Neuronal stem cell (in vitro differentiated cells): Measurements from ENCODE around the gene SMNDC1.

ENCODE experiments used
- DNase-seq: peaks from one replicate; pipeline ENCODE4 v3.0.0-alpha.2; 2013; ENCODE audit warnings: low spot score
- H2AFZ ChIP-seq: one replicate; pipeline ENCODE4 v1.6.1; 2013; ENCODE audit warnings: mild to moderate bottlenecking, low read length, inconsistent platforms
- H2AK5ac ChIP-seq: 2 replicates; pipeline ENCODE4 v1.6.1; 2013; ENCODE audit warnings: low read depth, mild to moderate bottlenecking, inconsistent platforms, low read length, moderate library complexity, mixed read lengths
- H2BK120ac ChIP-seq: 2 replicates; pipeline ENCODE4 v1.6.1; 2013; ENCODE audit warnings: low read depth, mild to moderate bottlenecking, inconsistent platforms, low read length, moderate library complexity, mixed read lengths
- H2BK12ac ChIP-seq: one replicate; pipeline ENCODE4 v1.6.1; 2013; ENCODE audit warnings: low read length, inconsistent platforms
- H2BK15ac ChIP-seq: 2 replicates; pipeline ENCODE4 v1.6.1; 2013; ENCODE audit warnings: mild to moderate bottlenecking, low read length, inconsistent platforms, mixed read lengths
- H2BK5ac ChIP-seq: one replicate; pipeline ENCODE4 v1.6.1; 2013; ENCODE audit warnings: inconsistent platforms, mild to moderate bottlenecking, low read length, moderate library complexity
- H3K14ac ChIP-seq: one replicate; pipeline ENCODE4 v1.6.1; 2013; ENCODE audit warnings: low read length, inconsistent platforms
- H3K18ac ChIP-seq: 2 replicates; pipeline ENCODE4 v1.6.1; 2013; ENCODE audit warnings: low read length, inconsistent platforms
- H3K23ac ChIP-seq: 2 replicates; pipeline ENCODE4 v1.6.1; 2013; ENCODE audit warnings: low read depth, mild to moderate bottlenecking, mixed read lengths, low read length, inconsistent platforms; ENCODE audit not compliant: poor library complexity
- H3K27ac ChIP-seq: replicated peaks from 3 replicates; pipeline ENCODE4 v1.5.1; 2013; ENCODE audit warnings: low read length, inconsistent platforms
- H3K27me3 ChIP-seq, 3 experiments: 2 replicates each; pipeline ENCODE4 v1.6.1; 2013; ENCODE audit warnings: low read length in 3 of 3, mild to moderate bottlenecking in 2 of 3, inconsistent platforms in 1 of 3, low read depth in 1 of 3, mixed read lengths in 1 of 3, moderate library complexity in 1 of 3; ENCODE audit not compliant: control insufficient read depth in 3 of 3, insufficient read depth in 3 of 3
- H3K36me3 ChIP-seq, 2 donors: replicated peaks in 1 of 2; 2 replicates each; pipeline ENCODE4 v1.6.1; 2013; ENCODE audit warnings: low read length in 2 of 2; ENCODE audit not compliant: control insufficient read depth in 2 of 2, insufficient read depth in 2 of 2
- H3K4ac ChIP-seq: 2 replicates; pipeline ENCODE4 v1.6.1; 2013; ENCODE audit warnings: inconsistent platforms, mild to moderate bottlenecking, low read length, moderate library complexity
- H3K4me1 ChIP-seq, 2 donors: 1 replicate in 1 of 2; 2 replicates in 1 of 2; pipeline ENCODE4 v1.6.1; 2013; ENCODE audit warnings: low read length in 2 of 2, low read depth in 1 of 2; ENCODE audit not compliant: control insufficient read depth in 2 of 2, insufficient read depth in 1 of 2
- H3K4me2 ChIP-seq: one replicate; pipeline ENCODE4 v1.6.1; 2013; ENCODE audit warnings: mild to moderate bottlenecking, low read length, inconsistent platforms; ENCODE audit not compliant: insufficient read depth, poor library complexity, severe bottlenecking
- H3K4me3 ChIP-seq, 2 donors: 2 replicates each; pipeline ENCODE4 v1.5.1; 2013; ENCODE audit warnings: low read length in 2 of 2, mild to moderate bottlenecking in 2 of 2, inconsistent platforms in 1 of 2, moderate library complexity in 1 of 2
- H3K79me1 ChIP-seq: one replicate; pipeline ENCODE4 v1.6.1; 2013; ENCODE audit warnings: low read depth, mild to moderate bottlenecking, inconsistent platforms, low read length, moderate library complexity
- H3K9ac ChIP-seq: one replicate; pipeline ENCODE4 v1.6.1; 2013; ENCODE audit warnings: mild to moderate bottlenecking, low read depth, low read length, inconsistent platforms; ENCODE audit not compliant: poor library complexity
- H3K9me3 ChIP-seq, 2 donors: replicated peaks in 1 of 2; 2 replicates each; pipeline versions ENCODE3 to v1.6.1; 2013; ENCODE audit warnings: low read length in 2 of 2, mild to moderate bottlenecking in 2 of 2, inconsistent platforms in 1 of 2, low read depth in 1 of 2, mixed read lengths in 1 of 2, moderate library complexity in 1 of 2; ENCODE audit not compliant: control insufficient read depth in 2 of 2, insufficient read depth in 1 of 2
- H4K8ac ChIP-seq: one replicate; pipeline ENCODE4 v1.6.1; 2013; ENCODE audit warnings: low read depth, mild to moderate bottlenecking, inconsistent platforms, low read length, moderate library complexity
- H4K91ac ChIP-seq: one replicate; pipeline ENCODE4 v1.6.1; 2013; ENCODE audit warnings: low read length, low read depth, mild to moderate bottlenecking, inconsistent platforms; ENCODE audit not compliant: poor library complexity
- WGBS, 2 donors: extraction: QIAGEN DNeasy Blood & Tissue Kit; methylation state at CpG; one replicate each; pipeline ENCODE4 v1.1.7; 2013; ENCODE audit warnings: missing lambda C conversion rate in 2 of 2, mixed read lengths in 1 of 2; ENCODE audit not compliant: insufficient read length in 2 of 2, insufficient replicate concordance in 1 of 2; ENCODE audit errors: extremely low coverage in 2 of 2; 5-methylcytosine and 5-hydroxymethylcytosine counted together

SMNDC1 gene

DNA sequence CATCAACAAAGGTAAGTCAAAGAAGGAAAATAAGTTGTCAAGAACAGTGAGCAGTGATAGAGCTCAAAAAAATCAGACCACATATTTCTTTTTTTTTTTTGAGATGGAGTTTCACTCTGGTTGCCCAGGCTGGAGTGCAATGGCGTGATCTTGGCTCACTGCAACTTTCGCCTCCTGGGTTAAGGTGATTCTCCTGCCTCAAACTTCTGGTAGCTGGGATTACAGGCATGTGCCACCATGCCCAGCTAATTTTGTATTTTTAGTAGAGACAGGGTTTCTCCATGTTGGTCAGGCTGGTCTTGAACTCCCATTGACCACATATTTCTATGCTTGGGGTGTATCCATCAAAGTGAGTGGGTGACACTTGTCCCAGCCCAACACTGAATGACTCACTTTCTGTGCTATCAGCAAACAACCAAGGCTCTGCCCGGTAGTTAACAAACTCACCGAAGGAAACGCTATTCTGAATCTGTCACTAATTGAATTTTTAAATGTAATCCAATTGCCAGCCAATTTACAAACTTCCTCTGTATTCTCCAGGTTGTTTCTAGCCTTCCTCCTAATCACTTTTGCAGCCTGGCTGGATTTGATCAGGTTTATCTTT, 19.6 kb upstream of the SMNDC1 start:
- Histone ChIP-seq H3K18ac (no peak overlapping the region), H3K9ac (no peak overlapping the region), H2BK120ac (no peak overlapping the region), H3K4me1 (peaks cover 0 to 3% of the 10 kb centered on the region in 2 donors), H3K79me1 (no peaks in the 10 kb centered on the region), H3K36me3 (no peaks in the 10 kb centered on the region), H2AK5ac (no peak overlapping the region), H2BK15ac (no peak overlapping the region), H2AFZ (no peak overlapping the region), H3K4me3 (no peak overlapping the region), H4K8ac (no peak overlapping the region), H3K14ac (no peak overlapping the region), H3K27ac (no peak overlapping the region), H3K27me3 (peaks cover 0 to 9% (median 0%) of the 10 kb centered on the region in 3 experiments), H3K23ac (no peak overlapping the region), H2BK12ac (no peak overlapping the region), H4K91ac (no peak overlapping the region), H2BK5ac (no peak overlapping the region), H3K4me2 (no peak overlapping the region), H3K9me3 (peaks cover 0 to 8% of the 10 kb centered on the region in 2 donors), H3K4ac (no peak overlapping the region)
- DNase-seq, result no peak
- no CpG with 5 or more reads among the region's 5 CpGs for WGBS, 2 donors

DNA sequence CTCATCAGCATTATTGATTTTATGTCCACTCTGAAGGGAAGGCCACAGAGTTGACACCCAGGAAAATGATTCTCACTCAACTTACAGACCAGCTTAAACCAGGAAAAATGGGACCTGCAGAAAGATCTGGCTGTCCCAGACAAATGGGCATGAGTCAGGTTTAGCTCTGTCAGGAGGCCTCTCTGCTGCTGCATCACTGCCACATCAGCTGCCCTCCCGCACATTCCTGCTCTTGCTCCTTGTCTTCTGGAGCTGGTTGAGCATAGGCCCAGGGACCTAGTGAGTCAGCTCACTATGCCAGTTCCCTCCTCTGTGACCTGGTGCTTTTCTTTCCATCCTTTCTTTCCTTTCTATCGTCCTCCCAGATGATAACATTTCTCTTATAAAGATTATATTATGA, 18.8 kb upstream of the SMNDC1 start:
- WGBS, 2 donors, result no CpG with 5 or more reads among the region's 2 CpGs
- peaks cover 0 to 5% of the 10 kb centered on the region in 2 donors for H3K9me3 ChIP-seq
- H3K36me3 ChIP-seq, result no peaks in the 10 kb centered on the region
- no peak overlapping the region for H4K91ac ChIP-seq
- no peak overlapping the region for H3K4ac ChIP-seq
- H3K27me3 ChIP-seq, result peaks cover 0 to 9% (median 0%) of the 10 kb centered on the region in 3 experiments
- H3K79me1 ChIP-seq, result no peaks in the 10 kb centered on the region
- no peak overlapping the region for H3K23ac ChIP-seq
- H3K4me3 ChIP-seq, result no peak overlapping the region
- H3K4me2 ChIP-seq, result no peak overlapping the region
- H2BK120ac ChIP-seq, result no peak overlapping the region
- H3K27ac ChIP-seq, result no peak overlapping the region
- H2BK12ac ChIP-seq, result no peak overlapping the region
- no peak overlapping the region for H2BK15ac ChIP-seq
- no peak overlapping the region for H2BK5ac ChIP-seq
- peaks cover 0 to 3% of the 10 kb centered on the region in 2 donors for H3K4me1 ChIP-seq
- H3K18ac ChIP-seq, result no peak overlapping the region
- H4K8ac ChIP-seq, result no peak overlapping the region
- no peak overlapping the region for H2AK5ac ChIP-seq
- H3K14ac ChIP-seq, result no peak overlapping the region
- H3K9ac ChIP-seq, result no peak overlapping the region
- no peak for DNase-seq
- no peak overlapping the region for H2AFZ ChIP-seq

DNA sequence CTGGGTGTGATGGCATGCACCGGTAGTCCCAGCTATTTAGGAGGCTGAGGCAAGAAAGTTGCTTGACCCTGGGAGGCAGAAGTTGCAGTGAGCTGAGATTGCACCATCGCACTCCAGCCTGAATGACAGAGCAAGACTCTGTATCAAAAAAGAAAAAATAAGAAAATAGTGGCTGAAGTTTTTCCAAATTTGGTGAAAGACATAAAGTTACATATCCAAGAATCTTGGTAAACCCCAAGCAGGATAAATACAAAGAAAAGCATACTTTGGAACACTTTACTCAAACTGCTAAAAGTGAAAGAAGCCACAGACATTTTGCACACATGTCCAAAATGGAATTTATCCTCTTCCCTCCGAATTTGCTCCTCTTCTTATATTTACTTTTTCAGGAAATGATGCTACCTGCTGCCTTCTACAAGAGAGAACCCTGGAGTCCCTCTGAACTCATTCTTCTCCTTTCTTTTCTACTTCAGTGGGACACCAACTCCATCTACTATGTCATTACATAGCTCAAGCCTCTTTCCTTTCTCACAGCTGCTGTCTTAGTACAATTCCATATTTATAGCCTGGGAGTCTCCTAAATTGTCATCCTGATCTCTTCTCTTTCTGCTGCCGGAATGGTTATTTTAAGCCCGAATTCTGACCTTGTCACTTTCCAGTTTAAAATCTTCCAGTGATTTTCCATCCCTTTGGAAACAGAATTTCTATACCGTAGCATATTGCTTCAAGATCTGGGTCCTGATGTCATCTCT, 17.3 kb upstream of the SMNDC1 start:
- peaks cover 0 to 14% (median 0%) of the 10 kb centered on the region in 3 experiments for H3K27me3 ChIP-seq
- H2BK15ac ChIP-seq, result no peak overlapping the region
- H3K4me2 ChIP-seq, result no peak overlapping the region
- no peak overlapping the region for H3K27ac ChIP-seq
- WGBS, 2 donors, result no CpG with 5 or more reads among the region's 6 CpGs
- H2AFZ ChIP-seq, result no peak overlapping the region
- no peak for DNase-seq
- no peak overlapping the region for H3K23ac ChIP-seq
- H2BK12ac ChIP-seq, result no peak overlapping the region
- no peak overlapping the region for H3K14ac ChIP-seq
- no peak overlapping the region for H2BK120ac ChIP-seq
- no peak overlapping the region for H3K4ac ChIP-seq
- no peaks in the 10 kb centered on the region for H3K36me3 ChIP-seq
- no peak overlapping the region for H3K9ac ChIP-seq
- no peak overlapping the region for H3K4me3 ChIP-seq
- no peak overlapping the region for H2BK5ac ChIP-seq
- no peak overlapping the region for H3K18ac ChIP-seq
- no peak overlapping the region for H2AK5ac ChIP-seq
- no peak overlapping the region for H4K91ac ChIP-seq
- no peak overlapping the region for H4K8ac ChIP-seq
- no peaks in the 10 kb centered on the region for H3K79me1 ChIP-seq
- no peaks in the 10 kb centered on the region for H3K9me3 ChIP-seq
- H3K4me1 ChIP-seq, result peaks cover 0 to 6% of the 10 kb centered on the region in 2 donors
